GM12892 (cell line): ENCODE results near the gene NCR2.

Experiments used
- POLR2A ChIP-seq: IDR thresholded peaks from 2 replicates; pipeline ENCODE4 v1.6.1; 2011; ENCODE audit warnings: low read depth, low read length, control low read depth
- POLR2AphosphoS5 ChIP-seq: IDR thresholded peaks from 2 replicates; pipeline ENCODE4 v1.6.1; 2011; ENCODE audit warnings: low read depth, low read length, control low read depth

DNA sequence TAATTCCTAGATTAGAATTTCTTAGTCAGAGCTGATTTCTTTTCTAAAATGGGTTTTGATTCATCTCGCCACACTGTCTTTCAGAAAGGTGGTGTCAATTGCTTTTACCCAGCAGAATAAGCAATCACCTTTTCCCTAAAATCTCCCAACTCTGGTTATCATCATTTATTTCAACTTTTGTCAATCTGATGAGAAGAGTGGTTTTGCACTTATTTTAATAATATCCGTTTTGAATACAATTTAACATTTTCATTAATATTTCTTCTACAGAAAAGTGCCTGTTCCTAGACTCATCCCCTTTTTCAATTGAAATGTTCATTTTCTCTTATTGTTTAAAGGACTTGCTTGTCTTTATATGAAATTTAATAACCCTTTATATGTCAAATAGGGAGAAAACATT is 8.2 kb upstream of the NCR2 start:
- TF ChIP-seq POLR2A (no peak), POLR2AphosphoS5 (no peak)
